GM12878 (cell line): Measurements from ENCODE around the gene PHAF1. TPM values are rescaled to one million over a fixed set of nuclear protein-coding genes. Genes with fewer than 3 reads are reported as not detected.

Experiments used
- ATAC-seq: fragments of 200-7000 bp; cut with Tn5 transposase; 3 replicates; pipeline ENCODE4 v1.9.1; 2020; ENCODE audit warnings: mild to moderate bottlenecking, moderate library complexity
- BruUV-seq: library from RNA; stranded (reverse); fragments of 400-500 nt; replicated peaks from 2 replicates; lab custom pipeline; 2021; lab: Mats Ljungman, UMichigan
- CTCF ChIA-PET: fragments of 300-600 bp; sonication (Branson Sonifier 250); formaldehyde crosslinking; extraction: SDS; loops from one replicate; lab custom pipeline; 2021; ENCODE audit warnings: inconsistent platforms; lab: Yijun Ruan, JAX
- POLR2A ChIA-PET: fragments of 350-600 bp; formaldehyde crosslinking; extraction: SDS; loops from one replicate; lab custom pipeline; 2021; ENCODE audit warnings: inconsistent platforms; lab: Charles Lee
- RAD21 ChIA-PET: fragments of 300-600 bp; sonication (Branson Sonifier 250); formaldehyde crosslinking; loops from one replicate; lab custom pipeline; 2023; ENCODE audit warnings: antibody characterized with exemption; ENCODE audit not compliant: unreplicated experiment; lab: Charles Lee
- SMC1A ChIA-PET: fragments of 300-600 bp; sonication (Branson Sonifier 250); formaldehyde crosslinking; loops from one replicate; lab custom pipeline; 2023; ENCODE audit not compliant: unreplicated experiment, uncharacterized antibody; lab: Charles Lee
- DNase-seq: peaks from one replicate; pipeline ENCODE4 v3.0.0-alpha.2; 2011; ENCODE audit warnings: low read depth, low spot score
- FAIRE-seq: peaks from 3 replicates; lab custom pipeline; 2011; peaks lifted over from hg19 to GRCh38; lab: Jason Lieb, UNC
- H2AFZ ChIP-seq: 2 replicates; pipeline ENCODE4 v1.6.0; 2011; ENCODE audit warnings: low read depth, low read length, control low read depth; ENCODE audit not compliant: control insufficient read depth
- H3K27ac ChIP-seq: 2 replicates; pipeline ENCODE4 v1.5.1; 2011; ENCODE audit warnings: control low read depth; ENCODE audit not compliant: control insufficient read depth, insufficient read depth
- H3K27me3 ChIP-seq, 2 experiments: replicated peaks in 1 of 2; 2 replicates each; pipeline versions ENCODE4 v1.6.0 to v1.6.1; 2011; ENCODE audit warnings: low read length in 1 of 2; ENCODE audit not compliant: control insufficient read depth in 2 of 2, insufficient read depth in 2 of 2
- H3K36me3 ChIP-seq, 2 experiments: 2 replicates each; pipeline ENCODE4 v1.5.1; 2011; ENCODE audit warnings: low read length in 1 of 2; ENCODE audit not compliant: control insufficient read depth in 2 of 2, insufficient read depth in 2 of 2
- H3K4me1 ChIP-seq: 2 replicates; pipeline ENCODE4 v1.6.1; 2011; ENCODE audit warnings: mild to moderate bottlenecking, low read length, moderate library complexity, mixed read lengths; ENCODE audit not compliant: control insufficient read depth, insufficient read depth
- H3K4me2 ChIP-seq: 2 replicates; pipeline ENCODE4 v1.6.0; 2011; ENCODE audit warnings: control low read depth; ENCODE audit not compliant: control insufficient read depth, insufficient read depth
- H3K4me3 ChIP-seq: fragments of 200-600 bp; sonication (generic); 2 replicates; pipeline ENCODE4 v1.5.1; 2016
- H3K79me2 ChIP-seq: 2 replicates; pipeline ENCODE4 v1.6.0; 2011; ENCODE audit warnings: low read length; ENCODE audit not compliant: control insufficient read depth, insufficient read depth
- H3K9ac ChIP-seq: 2 replicates; pipeline ENCODE4 v1.8.0; 2011; ENCODE audit warnings: low read length, control low read depth, mixed read lengths; ENCODE audit not compliant: control insufficient read depth, insufficient read depth
- H3K9me3 ChIP-seq: replicated peaks from 3 replicates; pipeline ENCODE4 v1.5.1; 2011; ENCODE audit warnings: mild to moderate bottlenecking, low read length; ENCODE audit not compliant: control insufficient read depth, insufficient read depth
- H4K20me1 ChIP-seq: 2 replicates; pipeline ENCODE4 v1.6.0; 2011; ENCODE audit not compliant: control insufficient read depth, insufficient read depth
- ATF7 ChIP-seq: fragments of 450-650 bp; IDR thresholded peaks from 2 replicates; pipeline ENCODE4 v1.6.1; 2016; ENCODE audit warnings: low read depth, mild to moderate bottlenecking
- CHD4 ChIP-seq: fragments of 200-600 bp; sonication (generic); IDR thresholded peaks from 2 replicates; pipeline ENCODE4 v1.6.1; 2016; ENCODE audit warnings: mild to moderate bottlenecking
- ESRRA ChIP-seq: IDR thresholded peaks from 2 replicates; pipeline ENCODE4 v1.6.1; 2012; ENCODE audit warnings: mild to moderate bottlenecking, low read length, improper control_type of control experiment
- ETV6 ChIP-seq, 2 experiments: fragments of 450-650 bp in 1 of 2; IDR thresholded peaks in 1 of 2; conservative IDR thresholded peaks in 1 of 2; 2 replicates each; pipeline ENCODE4 v1.6.1; 2014; ENCODE audit warnings: antibody characterized with exemption in 1 of 2, borderline replicate concordance in 1 of 2, low read depth in 1 of 2, mild to moderate bottlenecking in 1 of 2, moderate library complexity in 1 of 2
- NR2C1 ChIP-seq: fragments of 450-650 bp; IDR thresholded peaks from 2 replicates; pipeline ENCODE4 v1.6.1; 2017; ENCODE audit warnings: antibody characterized with exemption, mild to moderate bottlenecking, moderate library complexity
- SPI1 ChIP-seq: IDR thresholded peaks from 2 replicates; pipeline ENCODE4 v1.6.1; 2011; ENCODE audit warnings: low read depth, mild to moderate bottlenecking, low read length, moderate library complexity, borderline replicate concordance; ENCODE audit not compliant: insufficient read depth
- SREBF1 ChIP-seq: IDR thresholded peaks from 2 replicates; pipeline ENCODE4 v1.6.1; 2012; ENCODE audit warnings: mild to moderate bottlenecking, low read length
- TCF7 ChIP-seq: IDR thresholded peaks from 2 replicates; pipeline ENCODE4 v1.6.1; 2014; ENCODE audit warnings: antibody characterized with exemption, borderline replicate concordance
- WRNIP1 ChIP-seq: IDR thresholded peaks from 2 replicates; pipeline ENCODE4 v1.6.1; 2011; ENCODE audit warnings: low read depth, low read length, improper control_type of control experiment, borderline replicate concordance
- WGBS: methylation state at CpG from one replicate; pipeline ENCODE4 v1.1.6; 2016; ENCODE audit warnings: low lambda C conversion rate; ENCODE audit not compliant: insufficient replicate concordance, insufficient coverage; ENCODE audit errors: missing lambda C conversion rate; 5-methylcytosine and 5-hydroxymethylcytosine counted together
- in situ Hi-C: fragments of 300-500 bp; cut with MboI; formaldehyde crosslinking; loops from 9 replicates; pipeline ENCODE4 v1.14.3; 2018; ENCODE audit warnings: mixed read lengths
- intact Hi-C: fragments of 100-400 bp; cut with micrococcal nuclease; formaldehyde crosslinking; loops from one replicate; pipeline ENCODE4 v1.14.2; 2022; ENCODE audit not compliant: unreplicated experiment
- polyA plus RNA-seq, 11 experiments: library from polyadenylated mRNA; depleted of rRNA in 4 of 11; unstranded in 6 of 11; stranded (reverse) in 5 of 11; fragments of >200 nt; fragmentation: Nextera tagmentation in 4 of 11; fragmentation: Illumina TruSeq in 1 of 11; extraction: Ambion mirVana in 4 of 11; extraction: Trizol in 1 of 11; gene quantifications; 1 replicate in 1 of 11; 2 replicates in 10 of 11; pipeline versions ENCODE4 v1.2.1 to v1.2.3, GENCODE V29; 2011 to 2016; ENCODE audit warnings: inconsistent platforms in 2 of 11, missing spikeins in 2 of 11, low read depth in 1 of 11
- total RNA-seq, 4 experiments: library from RNA; depleted of rRNA in 3 of 4; stranded (reverse); fragments of >200 nt in 3 of 4; fragmentation: Illumina TruSeq in 1 of 4; extraction: Trizol in 1 of 4; gene quantifications; 2 replicates each; pipeline versions ENCODE4 v1.2.1 to v1.2.3, GENCODE V29; 2013 to 2021
- TF ChIP-seq, protein P1 (sequence below): fragments of 450-650 bp; IDR thresholded peaks from 2 replicates; pipeline ENCODE4 v1.6.1; 2017; ENCODE audit warnings: borderline replicate concordance
- TF ChIP-seq, protein P2 (sequence below): IDR thresholded peaks from 2 replicates; pipeline ENCODE4 v1.6.1; 2012; ENCODE audit warnings: low read depth, low read length, improper control_type of control experiment

The PHAF1 gene
- total and polyA plus RNA-seq, 10 of the 15 experiments (the other 5 are each of a cell fraction or from before 2014, with no cell fraction given): 4.5 to 20.9 (median 14.9) TPM

DNA sequence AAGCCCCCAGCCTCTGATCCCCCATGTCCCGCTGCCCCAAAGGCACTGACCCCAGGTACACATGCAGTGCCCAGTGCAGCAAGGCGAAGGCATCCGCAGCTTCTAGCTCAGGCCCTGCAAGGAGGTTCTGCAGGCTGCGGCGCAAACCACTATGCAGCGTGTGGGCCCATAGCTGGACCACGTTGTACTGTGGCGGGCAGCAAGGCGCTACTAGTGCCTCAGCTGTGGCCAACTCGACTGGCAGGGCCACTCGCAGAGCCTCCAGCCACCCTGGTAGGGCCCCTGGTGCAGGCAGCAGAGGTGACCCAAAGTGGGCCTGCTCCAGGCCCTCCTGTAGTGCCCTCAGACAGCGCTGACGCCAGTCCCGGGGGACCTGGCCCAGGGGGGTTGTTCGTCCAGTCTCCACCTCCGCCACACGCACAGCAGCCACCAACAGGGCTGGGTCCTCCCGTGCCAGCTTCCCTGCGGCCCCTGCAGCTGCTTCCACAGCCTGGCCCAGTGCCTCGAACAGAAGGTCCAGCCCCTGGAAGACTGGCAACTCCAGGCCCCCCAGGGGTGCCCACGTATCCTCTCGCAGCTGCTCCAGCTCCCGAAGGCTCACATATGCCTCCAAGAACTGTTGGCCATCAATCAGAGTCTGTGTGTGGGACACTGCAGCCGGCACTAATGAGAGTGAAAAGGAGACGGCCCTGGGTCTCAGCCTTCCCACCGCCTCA lies 77.6 kb downstream of the PHAF1 start:
- intact Hi-C loops: no loop called here
- CTCF ChIA-PET: interaction anchor here (1.0 kb wide), 1 partner anchor 18 kb away, joined by 3 read pairs; no protein-coding TSS in a partner anchor
- in situ Hi-C loops: no loop called here
- SMC1A ChIA-PET: no interaction called here
- H3K9ac ChIP-seq: no peak overlapping the region
- no peaks in the 10 kb centered on the region for H4K20me1 ChIP-seq
- H3K36me3 ChIP-seq: no peaks in the 10 kb centered on the region
- H2AFZ ChIP-seq: no peak overlapping the region
- H3K27me3 ChIP-seq: peaks cover 0 to 3% of the 10 kb centered on the region in 2 experiments; a peak in 2 of 4 replicates
- FAIRE-seq (no peak), DNase-seq (no peak), ATAC-seq (no peak)
- 44% methylated on average over 26 of the region's 26 CpGs for WGBS
- no peak overlapping the region for H3K4me2 ChIP-seq
- RAD21 ChIA-PET: interaction anchor here (1.3 kb wide), 1 partner anchor 32 kb away, joined by 4 read pairs; no protein-coding TSS in a partner anchor
- no peak overlapping the region for H3K4me3 ChIP-seq
- TF ChIP-seq, protein P1, sequence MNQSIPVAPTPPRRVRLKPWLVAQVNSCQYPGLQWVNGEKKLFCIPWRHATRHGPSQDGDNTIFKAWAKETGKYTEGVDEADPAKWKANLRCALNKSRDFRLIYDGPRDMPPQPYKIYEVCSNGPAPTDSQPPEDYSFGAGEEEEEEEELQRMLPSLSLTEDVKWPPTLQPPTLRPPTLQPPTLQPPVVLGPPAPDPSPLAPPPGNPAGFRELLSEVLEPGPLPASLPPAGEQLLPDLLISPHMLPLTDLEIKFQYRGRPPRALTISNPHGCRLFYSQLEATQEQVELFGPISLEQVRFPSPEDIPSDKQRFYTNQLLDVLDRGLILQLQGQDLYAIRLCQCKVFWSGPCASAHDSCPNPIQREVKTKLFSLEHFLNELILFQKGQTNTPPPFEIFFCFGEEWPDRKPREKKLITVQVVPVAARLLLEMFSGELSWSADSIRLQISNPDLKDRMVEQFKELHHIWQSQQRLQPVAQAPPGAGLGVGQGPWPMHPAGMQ: no peak
- no peak overlapping the region for H3K27ac ChIP-seq
- no peaks in the 10 kb centered on the region for H3K9me3 ChIP-seq
- POLR2A ChIA-PET: interaction anchor here (0.5 kb wide), 1 partner anchor 152 kb away, joined by 4 read pairs; no protein-coding TSS in a partner anchor
- H3K79me2 ChIP-seq: peaks cover 8% of the 10 kb centered on the region
- H3K4me1 ChIP-seq: peaks cover 7% of the 10 kb centered on the region
- no TSS peak for BruUV-seq

DNA sequence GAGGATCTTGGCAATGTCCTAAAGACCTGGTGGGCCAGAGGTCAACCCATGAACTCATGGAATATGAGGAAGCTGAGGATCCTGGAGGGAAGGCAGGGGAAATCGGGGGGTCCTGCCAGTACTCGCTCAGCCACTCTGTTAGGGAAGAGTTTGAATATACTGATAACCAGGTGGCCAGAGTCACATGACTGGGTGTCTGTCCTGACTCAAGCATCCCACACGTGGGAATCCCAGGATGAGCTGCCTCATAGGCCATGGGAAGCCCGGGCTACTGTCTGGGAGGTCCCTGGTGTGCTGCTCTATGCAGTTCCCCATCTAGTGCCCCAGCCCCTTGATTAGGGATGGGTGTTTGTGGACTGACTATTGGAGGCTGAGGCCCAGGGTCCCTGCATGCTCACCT lies 78.6 kb downstream of the PHAF1 start:
- peaks cover 13% of the 10 kb centered on the region for H3K79me2 ChIP-seq
- no peak overlapping the region for H3K4me3 ChIP-seq
- H3K27ac ChIP-seq: no peak overlapping the region
- peaks cover 0 to 3% of the 10 kb centered on the region in 2 experiments; a peak in 2 of 4 replicates for H3K27me3 ChIP-seq
- ChIA-PET SMC1A (interaction anchor here (0.5 kb wide), 1 partner anchor 234 kb away, joined by 3 read pairs; no protein-coding TSS in a partner anchor), POLR2A (no interaction called here), CTCF (interaction anchor here (0.6 kb wide), 1 partner anchor 302 kb away, joined by 3 read pairs; no protein-coding TSS in a partner anchor), RAD21 (no interaction called here)
- no peaks in the 10 kb centered on the region for H3K9me3 ChIP-seq
- WGBS: 42% methylated on average over 4 of the region's 4 CpGs
- no peak for FAIRE-seq
- intact Hi-C loops: no loop called here
- DNase-seq: no peak
- in situ Hi-C loops: no loop called here
- H2AFZ ChIP-seq: no peak overlapping the region
- no TSS peak for BruUV-seq
- ATAC-seq: no peak
- no peak overlapping the region for H3K4me2 ChIP-seq
- no peaks in the 10 kb centered on the region for H4K20me1 ChIP-seq
- H3K9ac ChIP-seq: no peak overlapping the region
- H3K36me3 ChIP-seq: no peaks in the 10 kb centered on the region
- peaks cover 8% of the 10 kb centered on the region for H3K4me1 ChIP-seq
- TF ChIP-seq SREBF1: no peak
- TF ChIP-seq WRNIP1: no peak
- TF ChIP-seq CHD4: no peak
- no peak for TF ChIP-seq ESRRA
- TF ChIP-seq ATF7: no peak
- no peak for TF ChIP-seq ETV6 (conservative IDR thresholded peaks at IDR 0.05 in 1 of 2, IDR thresholded peaks at IDR 0.05 in 1 of 2; ENCODE audit: borderline replicate concordance in 1 of 2, low read depth in 1 of 2)
- TF ChIP-seq SPI1: no peak
- TF ChIP-seq, protein P2, sequence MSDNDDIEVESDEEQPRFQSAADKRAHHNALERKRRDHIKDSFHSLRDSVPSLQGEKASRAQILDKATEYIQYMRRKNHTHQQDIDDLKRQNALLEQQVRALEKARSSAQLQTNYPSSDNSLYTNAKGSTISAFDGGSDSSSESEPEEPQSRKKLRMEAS: no peak
- no peak for TF ChIP-seq NR2C1
- TF ChIP-seq TCF7: no peak
